DND-41 (cell line): ENCODE results near the gene PLCB4.

ENCODE experiments used
- EZH2 ChIP-seq: IDR thresholded peaks from 3 replicates; pipeline ENCODE4 v1.6.1; 2012; ENCODE audit warnings: borderline replicate concordance, low read depth, mild to moderate bottlenecking, moderate library complexity, low read length, inconsistent platforms; ENCODE audit not compliant: severe bottlenecking
- TF ChIP-seq, protein P1 (sequence below): IDR thresholded peaks from 2 replicates; pipeline ENCODE4 v1.5.1; 2012; ENCODE audit warnings: borderline replicate concordance, low read length, moderate library complexity, mild to moderate bottlenecking; ENCODE audit not compliant: poor library complexity, severe bottlenecking; ENCODE audit errors: extremely low read depth

DNA sequence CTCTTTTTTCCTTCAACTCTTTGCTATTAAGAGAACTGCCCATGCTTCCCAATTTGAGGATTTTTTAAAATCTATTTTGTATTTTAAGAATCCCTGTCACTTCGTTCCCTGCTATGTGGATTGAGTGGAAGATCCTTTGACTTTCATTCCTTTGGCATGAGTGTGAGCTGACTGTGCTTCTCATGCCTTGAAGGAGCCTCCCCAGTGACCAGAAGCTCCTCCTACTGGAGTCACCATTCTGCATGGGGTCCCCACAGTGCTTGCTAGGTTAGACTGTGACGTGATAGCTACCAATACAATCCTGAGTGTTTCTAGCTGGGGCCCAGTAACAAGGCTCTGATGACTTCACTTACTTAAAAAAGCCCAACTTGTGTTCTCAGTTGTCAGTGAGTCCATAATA, 341.1 kb downstream of the PLCB4 start:
- TF ChIP-seq EZH2: no peak
- TF ChIP-seq, protein P1, sequence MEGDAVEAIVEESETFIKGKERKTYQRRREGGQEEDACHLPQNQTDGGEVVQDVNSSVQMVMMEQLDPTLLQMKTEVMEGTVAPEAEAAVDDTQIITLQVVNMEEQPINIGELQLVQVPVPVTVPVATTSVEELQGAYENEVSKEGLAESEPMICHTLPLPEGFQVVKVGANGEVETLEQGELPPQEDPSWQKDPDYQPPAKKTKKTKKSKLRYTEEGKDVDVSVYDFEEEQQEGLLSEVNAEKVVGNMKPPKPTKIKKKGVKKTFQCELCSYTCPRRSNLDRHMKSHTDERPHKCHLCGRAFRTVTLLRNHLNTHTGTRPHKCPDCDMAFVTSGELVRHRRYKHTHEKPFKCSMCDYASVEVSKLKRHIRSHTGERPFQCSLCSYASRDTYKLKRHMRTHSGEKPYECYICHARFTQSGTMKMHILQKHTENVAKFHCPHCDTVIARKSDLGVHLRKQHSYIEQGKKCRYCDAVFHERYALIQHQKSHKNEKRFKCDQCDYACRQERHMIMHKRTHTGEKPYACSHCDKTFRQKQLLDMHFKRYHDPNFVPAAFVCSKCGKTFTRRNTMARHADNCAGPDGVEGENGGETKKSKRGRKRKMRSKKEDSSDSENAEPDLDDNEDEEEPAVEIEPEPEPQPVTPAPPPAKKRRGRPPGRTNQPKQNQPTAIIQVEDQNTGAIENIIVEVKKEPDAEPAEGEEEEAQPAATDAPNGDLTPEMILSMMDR: no peak
